ENCODE results near the gene MAN1C1. TPM values are rescaled to one million over a fixed set of nuclear protein-coding genes. Genes with fewer than 3 reads are reported as not detected.

Gene MAN1C1
- total and polyA plus RNA-seq, 2 donors (not counting 3 experiments of a cell fraction or from before 2014, with no cell fraction given): 1.5 to 4.0 TPM

DNA sequence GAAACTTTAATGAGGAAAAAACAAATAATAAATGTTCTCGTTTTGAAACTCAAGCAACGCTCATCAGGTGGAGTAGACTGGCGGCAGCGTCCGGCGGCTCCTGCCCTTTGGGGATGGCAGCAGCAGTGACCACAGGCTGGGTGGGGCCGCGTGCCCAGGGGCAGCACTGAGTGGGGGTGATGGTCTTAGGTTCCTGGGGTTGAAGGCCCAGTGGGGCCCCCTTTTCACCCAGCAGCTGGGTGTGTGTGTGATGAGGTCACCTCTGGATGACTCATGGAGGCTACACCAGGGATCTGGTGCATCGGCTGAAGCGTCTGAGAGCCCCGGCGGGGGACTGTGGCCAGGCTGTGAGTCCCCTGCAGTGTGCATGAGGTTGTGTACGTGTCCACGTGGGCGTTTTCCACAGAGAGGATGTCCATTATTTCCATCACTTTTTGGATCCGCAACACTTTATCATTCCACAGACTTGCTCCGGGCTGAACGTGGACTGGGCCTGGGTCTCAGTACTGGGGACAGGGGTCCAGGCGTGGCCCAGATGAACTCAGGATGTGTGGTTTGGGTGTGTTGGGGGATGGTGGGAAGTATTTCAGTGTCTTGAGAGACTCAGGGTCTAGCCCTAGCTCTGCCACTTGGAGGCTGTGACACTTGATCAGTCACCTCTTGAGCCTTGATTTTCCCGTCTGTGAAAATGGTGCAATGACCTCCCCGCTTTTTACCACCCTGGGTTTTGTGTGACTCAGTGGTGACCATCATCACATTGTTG is 47.6 kb upstream of the MAN1C1 start:
- no peak overlapping the region for H3K4me2 ChIP-seq (ENCODE audit: insufficient read depth, low read length)
- no peaks in the 10 kb centered on the region for H3K9me1 ChIP-seq (replicated peaks; ENCODE audit: control insufficient read depth, extremely low read depth, insufficient read depth, low read length)
- H3K4me1 ChIP-seq (ENCODE audit: control insufficient read depth, extremely low read depth, insufficient read depth, low read length): peaks cover 6% of the 10 kb centered on the region
- BruUV-seq (replicated peaks): no TSS peak
- H3K9ac ChIP-seq (replicated peaks; ENCODE audit: extremely low read depth, insufficient read depth, low read length): no peak overlapping the region
- H2AFZ ChIP-seq (ENCODE audit: low read depth, low read length): no peak overlapping the region
- H3K9me3 ChIP-seq (replicated peaks; ENCODE audit: control insufficient read depth, insufficient read depth, low read length): no peaks in the 10 kb centered on the region
- no peaks in the 10 kb centered on the region for H3K36me3 ChIP-seq (ENCODE audit: control insufficient read depth in 2 of 2, extremely low read depth in 1 of 2, insufficient read depth in 2 of 2, low read length in 2 of 2)
- intact Hi-C loops (cut with micrococcal nuclease): no loop called here
- H3K4me3 ChIP-seq (replicated peaks in 1 of 3; ENCODE audit: insufficient read depth in 1 of 3, low read depth in 1 of 3, low read length in 3 of 3): no peak overlapping the region
- no peak overlapping the region for H3K27ac ChIP-seq (ENCODE audit: insufficient read depth, low read depth, low read length)
- FAIRE-seq: no peak
- no peaks in the 10 kb centered on the region for H4K20me1 ChIP-seq (replicated peaks; ENCODE audit: control insufficient read depth, extremely low read depth, insufficient read depth, low read length)
- H3K27me3 ChIP-seq (ENCODE audit: control insufficient read depth in 2 of 2, insufficient read depth in 2 of 2, low read length in 2 of 2): no peaks in the 10 kb centered on the region
- ChIA-PET POLR2A (no interaction called here), CTCF (interaction anchor here (0.6 to 0.7 kb wide), 2 partner anchors 10 to 177 kb away, joined by 3 to 4 read pairs; no protein-coding TSS in a partner anchor)
- DNase-seq (ENCODE audit: low read depth, low spot score): no peak
- no peak for TF ChIP-seq MYC (IDR thresholded peaks at IDR 0.05; ENCODE audit: low read depth, low read length)
- TF ChIP-seq GATA2 (IDR thresholded peaks at IDR 0.05; ENCODE audit: insufficient read depth, insufficient read length, low read depth, low read length): no peak
- peak; percentile 11 for TF ChIP-seq FOS (IDR thresholded peaks at IDR 0.05; ENCODE audit: borderline replicate concordance, insufficient read depth, low read length)
- peak; percentile 36 for TF ChIP-seq JUN (IDR thresholded peaks at IDR 0.05; ENCODE audit: borderline replicate concordance, insufficient read depth, insufficient read length, low read depth)
- dilution Hi-C loops (cut with MboI; ENCODE audit: extremely low pct_ligation_motif_present, low sequenced_read_pairs): no loop called here
- H3K79me2 ChIP-seq (ENCODE audit: control insufficient read depth, insufficient read depth, low read length): no peaks in the 10 kb centered on the region

DNA sequence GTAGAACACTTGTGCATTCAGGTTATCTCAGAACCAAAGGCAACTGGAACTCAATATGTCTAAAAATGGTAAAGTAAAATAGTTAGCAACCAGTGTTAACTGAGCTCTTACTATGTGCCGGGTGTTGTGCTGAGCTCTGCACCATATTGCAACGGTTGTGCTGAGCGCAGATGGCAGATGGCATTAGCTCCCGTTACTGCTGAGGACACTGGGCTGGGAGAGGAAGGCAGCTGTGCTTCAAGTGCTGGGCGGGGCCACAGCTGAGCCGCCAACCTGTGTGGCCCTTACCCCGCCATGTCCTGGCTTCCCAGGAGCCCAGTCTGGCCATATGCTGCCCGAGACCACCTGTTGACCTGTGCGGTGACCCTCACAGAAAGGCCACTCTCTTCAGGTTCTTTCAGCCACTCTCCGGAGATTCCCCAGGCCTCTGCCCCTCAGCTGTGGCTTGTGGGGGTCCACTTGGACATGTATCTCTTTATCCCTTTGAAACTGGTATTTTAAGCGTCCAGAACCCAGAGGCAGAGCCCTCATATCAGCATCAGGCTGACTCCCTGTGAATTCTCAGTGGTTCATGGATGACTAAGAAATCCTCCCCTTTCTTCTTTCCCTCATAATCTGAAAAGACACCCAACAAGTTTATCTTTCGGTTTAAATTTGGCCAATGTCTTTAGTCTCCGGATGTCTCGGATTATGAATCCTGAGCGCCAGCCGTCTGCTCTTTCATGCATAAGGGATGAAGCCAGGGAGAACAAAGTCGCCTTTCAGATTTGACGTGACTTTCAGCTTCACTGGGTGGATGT is 46.8 kb upstream of the MAN1C1 start:
- POLR2A ChIA-PET: no interaction called here

More for the DNA sequence above, 46.8 kb upstream of the MAN1C1 start:
- no peaks in the 10 kb centered on the region for H3K27me3 ChIP-seq (ENCODE audit: control insufficient read depth in 2 of 2, insufficient read depth in 2 of 2, low read length in 2 of 2)
- no peak overlapping the region for H2AFZ ChIP-seq (ENCODE audit: low read depth, low read length)
- no peak overlapping the region for H3K4me3 ChIP-seq (replicated peaks in 1 of 3; ENCODE audit: insufficient read depth in 1 of 3, low read depth in 1 of 3, low read length in 3 of 3)
- no peak overlapping the region for H3K4me2 ChIP-seq (ENCODE audit: insufficient read depth, low read length)
- peaks cover 6% of the 10 kb centered on the region for H3K4me1 ChIP-seq (ENCODE audit: control insufficient read depth, extremely low read depth, insufficient read depth, low read length)
- H3K79me2 ChIP-seq (ENCODE audit: control insufficient read depth, insufficient read depth, low read length): no peaks in the 10 kb centered on the region
- no peaks in the 10 kb centered on the region for H4K20me1 ChIP-seq (replicated peaks; ENCODE audit: control insufficient read depth, extremely low read depth, insufficient read depth, low read length)
- intact Hi-C loops (cut with micrococcal nuclease): no loop called here
- CTCF ChIA-PET: interaction anchor here (0.7 to 1.1 kb wide), 2 partner anchors 9 to 11 kb away, joined by 3 to 4 read pairs; no protein-coding TSS in a partner anchor
- H3K36me3 ChIP-seq (ENCODE audit: control insufficient read depth in 2 of 2, extremely low read depth in 1 of 2, insufficient read depth in 2 of 2, low read length in 2 of 2): no peaks in the 10 kb centered on the region
- no peak overlapping the region for H3K9ac ChIP-seq (replicated peaks; ENCODE audit: extremely low read depth, insufficient read depth, low read length)
- H3K27ac ChIP-seq (ENCODE audit: insufficient read depth, low read depth, low read length): no peak overlapping the region
- TF ChIP-seq, protein P1, sequence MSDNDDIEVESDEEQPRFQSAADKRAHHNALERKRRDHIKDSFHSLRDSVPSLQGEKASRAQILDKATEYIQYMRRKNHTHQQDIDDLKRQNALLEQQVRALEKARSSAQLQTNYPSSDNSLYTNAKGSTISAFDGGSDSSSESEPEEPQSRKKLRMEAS (IDR thresholded peaks at IDR 0.05; ENCODE audit: insufficient read depth, insufficient read length): no peak
- TF ChIP-seq GATA2 (IDR thresholded peaks at IDR 0.05; ENCODE audit: insufficient read depth, insufficient read length, low read depth, low read length) (no peak), FOS (IDR thresholded peaks at IDR 0.05; ENCODE audit: borderline replicate concordance, insufficient read depth, low read length) (no peak), MYC (IDR thresholded peaks at IDR 0.05; ENCODE audit: low read depth, low read length) (no peak), EZH2 (IDR thresholded peaks at IDR 0.05; ENCODE audit: borderline replicate concordance, low read depth, low read length, severe bottlenecking) (no peak), POLR2AphosphoS5 (IDR thresholded peaks at IDR 0.05; ENCODE audit: insufficient read depth, low read depth, low read length) (no peak), POLR2A (IDR thresholded peaks at IDR 0.05; ENCODE audit: low read depth, low read length) (no peak), JUN (IDR thresholded peaks at IDR 0.05; ENCODE audit: borderline replicate concordance, insufficient read depth, insufficient read length, low read depth) (no peak)
- TF ChIP-seq, protein P2, sequence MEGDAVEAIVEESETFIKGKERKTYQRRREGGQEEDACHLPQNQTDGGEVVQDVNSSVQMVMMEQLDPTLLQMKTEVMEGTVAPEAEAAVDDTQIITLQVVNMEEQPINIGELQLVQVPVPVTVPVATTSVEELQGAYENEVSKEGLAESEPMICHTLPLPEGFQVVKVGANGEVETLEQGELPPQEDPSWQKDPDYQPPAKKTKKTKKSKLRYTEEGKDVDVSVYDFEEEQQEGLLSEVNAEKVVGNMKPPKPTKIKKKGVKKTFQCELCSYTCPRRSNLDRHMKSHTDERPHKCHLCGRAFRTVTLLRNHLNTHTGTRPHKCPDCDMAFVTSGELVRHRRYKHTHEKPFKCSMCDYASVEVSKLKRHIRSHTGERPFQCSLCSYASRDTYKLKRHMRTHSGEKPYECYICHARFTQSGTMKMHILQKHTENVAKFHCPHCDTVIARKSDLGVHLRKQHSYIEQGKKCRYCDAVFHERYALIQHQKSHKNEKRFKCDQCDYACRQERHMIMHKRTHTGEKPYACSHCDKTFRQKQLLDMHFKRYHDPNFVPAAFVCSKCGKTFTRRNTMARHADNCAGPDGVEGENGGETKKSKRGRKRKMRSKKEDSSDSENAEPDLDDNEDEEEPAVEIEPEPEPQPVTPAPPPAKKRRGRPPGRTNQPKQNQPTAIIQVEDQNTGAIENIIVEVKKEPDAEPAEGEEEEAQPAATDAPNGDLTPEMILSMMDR (IDR thresholded peaks at IDR 0.05; ENCODE audit: extremely low read depth in 1 of 2, insufficient read depth in 1 of 2, low read depth in 1 of 2, low read length in 2 of 2): no peak
- no peaks in the 10 kb centered on the region for H3K9me1 ChIP-seq (replicated peaks; ENCODE audit: control insufficient read depth, extremely low read depth, insufficient read depth, low read length)
- dilution Hi-C loops (cut with MboI; ENCODE audit: extremely low pct_ligation_motif_present, low sequenced_read_pairs): no loop called here
- H3K9me3 ChIP-seq (replicated peaks; ENCODE audit: control insufficient read depth, insufficient read depth, low read length): no peaks in the 10 kb centered on the region
- BruUV-seq (replicated peaks): no TSS peak
- DNase-seq (ENCODE audit: low read depth, low spot score): no peak
- no peak for FAIRE-seq

All from endothelial cell of umbilical vein (primary cell).